Measurements from ENCODE around the gene CELA2A.
"Not testable (repeated sequence)": the region's sequence is repeated elsewhere in the genome, so short reads cannot be mapped to it uniquely, and the experiment has no call there.

Gene CELA2A

DNA sequence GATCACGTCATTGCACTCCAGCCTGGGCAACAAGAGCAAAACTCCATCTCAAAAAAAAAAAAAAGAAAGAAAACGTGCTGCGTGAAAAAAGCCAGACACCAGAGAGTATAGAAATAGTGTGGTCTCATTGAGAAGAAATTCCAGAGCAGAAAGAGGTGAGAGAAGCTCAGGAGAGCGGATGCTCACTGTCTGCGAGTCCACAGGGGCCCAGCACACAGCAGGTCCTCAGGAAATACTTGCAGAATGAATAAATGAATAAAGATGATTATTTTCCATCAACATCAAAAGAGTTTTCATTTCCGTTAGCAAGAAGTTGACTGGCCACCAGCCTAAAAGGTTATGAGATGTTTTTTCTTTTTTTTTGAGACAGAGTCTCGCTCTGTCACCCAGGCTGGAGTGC, 53.1 kb downstream of the CELA2A start:
- Histone ChIP-seq H3K4me3 (replicated peaks; ENCODE audit: insufficient read depth, low read length) (no peak overlapping the region), H3K27me3 (ENCODE audit: insufficient read depth, poor library complexity, severe bottlenecking) (no peaks in the 10 kb centered on the region), H3K27ac (replicated peaks) (no peak overlapping the region)
- no peak for TF ChIP-seq GABPA (IDR thresholded peaks at IDR 0.05; ENCODE audit: low read depth)
- TF ChIP-seq SPI1 (IDR thresholded peaks at IDR 0.05; ENCODE audit: borderline replicate concordance, low read depth) = no peak
- no peak for DNase-seq (ENCODE audit: low read depth in 1 of 2, low spot score in 1 of 2)

DNA sequence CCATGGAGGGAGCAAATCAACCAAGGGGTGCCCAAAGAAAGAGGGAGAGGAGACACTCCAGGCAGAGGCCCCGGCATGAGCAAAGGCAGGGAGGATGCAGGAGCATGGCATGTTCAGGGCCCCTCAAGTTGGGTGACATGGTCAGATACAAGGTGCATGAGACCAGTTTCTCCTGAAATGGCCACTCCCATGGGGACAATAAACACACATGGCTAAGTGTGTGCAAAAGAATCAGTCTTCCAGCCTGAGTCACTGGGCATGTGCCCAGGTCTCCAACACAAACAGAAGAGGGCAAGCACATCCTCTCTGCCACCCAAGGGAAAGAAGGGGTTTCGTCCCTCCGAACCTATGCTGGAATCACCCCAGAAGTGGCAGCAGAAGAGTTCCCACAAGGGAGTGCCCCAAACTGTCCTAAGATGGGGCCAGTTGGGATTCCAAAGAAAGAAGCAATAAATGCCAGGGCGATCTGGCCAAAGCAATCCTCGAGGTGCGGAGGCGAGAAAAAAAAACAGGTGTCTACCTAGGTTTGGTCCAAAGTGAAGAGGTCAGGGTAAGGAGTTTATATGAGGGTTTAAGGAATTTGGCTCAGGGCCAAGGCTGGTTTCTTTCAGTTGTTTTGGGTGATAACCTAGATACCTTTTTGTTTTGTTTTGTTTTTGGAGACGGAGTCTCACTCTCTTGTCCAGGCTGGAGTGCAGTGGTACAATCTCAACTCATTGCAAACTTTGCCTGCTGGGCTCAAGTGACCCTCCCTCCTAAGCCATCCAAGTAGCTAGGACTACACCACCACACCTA, 54.3 kb downstream of the CELA2A start:
- no peak overlapping the region for H3K27ac ChIP-seq (replicated peaks)
- no peaks in the 10 kb centered on the region for H3K27me3 ChIP-seq (ENCODE audit: insufficient read depth, poor library complexity, severe bottlenecking)
- no peak overlapping the region for H3K4me3 ChIP-seq (replicated peaks; ENCODE audit: insufficient read depth, low read length)
- no peak for TF ChIP-seq CTCF (IDR thresholded peaks at IDR 0.05; ENCODE audit: insufficient read depth, low read length)
- no peak for DNase-seq (ENCODE audit: low read depth in 1 of 2, low spot score in 1 of 2)

DNA sequence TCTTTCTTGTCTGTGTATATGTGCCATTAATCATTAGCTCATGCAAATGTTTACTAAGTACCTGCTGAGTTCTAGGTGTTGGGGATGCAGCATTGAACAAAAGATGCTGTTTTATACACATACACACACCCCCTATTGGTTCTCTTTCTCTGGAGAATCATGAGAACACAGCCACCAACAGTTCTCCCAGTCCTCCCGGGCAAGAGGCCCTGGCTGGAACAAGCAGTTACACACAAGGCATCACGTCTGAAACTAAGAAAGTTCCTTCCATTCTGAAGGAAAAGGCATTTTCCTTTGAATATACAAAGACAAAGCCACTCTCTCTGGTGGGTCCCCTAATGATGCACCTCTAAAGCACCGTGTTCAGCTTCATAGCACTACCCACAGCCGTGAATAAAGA, 56.7 kb downstream of the CELA2A start:
- Histone ChIP-seq H3K27ac (replicated peaks) (no peak overlapping the region), H3K27me3 (ENCODE audit: insufficient read depth, poor library complexity, severe bottlenecking) (no peaks in the 10 kb centered on the region), H3K4me3 (replicated peaks; ENCODE audit: insufficient read depth, low read length) (no peak overlapping the region)
- TF ChIP-seq GABPA (IDR thresholded peaks at IDR 0.05; ENCODE audit: low read depth) (no peak), REST (IDR thresholded peaks at IDR 0.05; ENCODE audit: insufficient replicate concordance, low read depth) (no peak), POLR2AphosphoS5 (IDR thresholded peaks at IDR 0.05; ENCODE audit: low read depth) (no peak)
- no peak for DNase-seq (ENCODE audit: low read depth in 1 of 2, low spot score in 1 of 2)

- DNase-seq (ENCODE audit: low read depth in 1 of 2, low spot score in 1 of 2) = no peak
- Histone ChIP-seq H3K27ac (replicated peaks) (no peak overlapping the region), H3K4me3 (replicated peaks; ENCODE audit: insufficient read depth, low read length) (no peak overlapping the region), H3K27me3 (ENCODE audit: insufficient read depth, poor library complexity, severe bottlenecking) (no peaks in the 10 kb centered on the region)
- TF ChIP-seq GABPA (IDR thresholded peaks at IDR 0.05; ENCODE audit: low read depth) (no peak), CTCF (IDR thresholded peaks at IDR 0.05; ENCODE audit: insufficient read depth, low read length) (no peak), SPI1 (IDR thresholded peaks at IDR 0.05; ENCODE audit: borderline replicate concordance, low read depth) (no peak), REST (IDR thresholded peaks at IDR 0.05; ENCODE audit: insufficient replicate concordance, low read depth) (no peak), POLR2AphosphoS5 (IDR thresholded peaks at IDR 0.05; ENCODE audit: low read depth) (no peak)
Measured at GRCh38 chr1:15513919-15514318, 57.4 kb downstream of the CELA2A start.

DNA sequence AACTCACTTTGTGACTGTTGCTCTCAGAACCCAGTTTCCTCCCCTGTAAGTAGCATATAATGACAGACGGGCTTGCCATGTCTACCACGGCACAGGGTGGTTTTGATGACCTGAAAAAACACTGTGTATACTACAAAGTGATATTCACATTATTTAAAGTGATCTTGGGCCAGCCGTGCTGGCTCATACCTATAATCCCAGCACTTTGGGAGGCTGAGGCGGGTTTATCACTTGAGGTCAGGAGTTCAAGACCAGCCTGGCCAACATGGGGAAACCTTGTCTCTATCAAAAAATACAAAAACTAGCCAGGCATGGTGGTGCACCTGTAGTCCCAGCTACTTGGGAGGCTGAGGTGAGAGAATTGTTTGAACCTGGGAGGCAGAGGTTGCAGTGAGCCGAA, 58.0 kb downstream of the CELA2A start:
- not testable (repeated sequence) for DNase-seq (ENCODE audit: low read depth in 1 of 2, low spot score in 1 of 2); H3K4me3 ChIP-seq (replicated peaks; ENCODE audit: insufficient read depth, low read length); H3K27me3 ChIP-seq (ENCODE audit: insufficient read depth, poor library complexity, severe bottlenecking)
- H3K27ac ChIP-seq (replicated peaks) = peak overlapping the region; percentile 57
